H9 (cell line): ENCODE data around the gene KCNN3. TPM values are rescaled to one million over a fixed set of nuclear protein-coding genes. Genes with fewer than 3 reads are reported as not detected.

ENCODE experiments used
- DNase-seq: peaks from one replicate; pipeline ENCODE4 v3.0.0-alpha.2; 2017
- H2AFZ ChIP-seq: one replicate; pipeline ENCODE4 v1.6.1; 2013; ENCODE audit warnings: mild to moderate bottlenecking, low read length, control low read depth, moderate library complexity
- H2AK5ac ChIP-seq: 2 replicates; pipeline ENCODE4 v1.6.1; 2013; ENCODE audit warnings: low read length, control low read depth, mixed read lengths; ENCODE audit not compliant: insufficient read length
- H2BK120ac ChIP-seq: one replicate; pipeline ENCODE4 v1.6.1; 2013; ENCODE audit warnings: low read depth, mild to moderate bottlenecking, low read length, control low read depth, inconsistent platforms; ENCODE audit not compliant: poor library complexity, severe bottlenecking
- H2BK12ac ChIP-seq: 2 replicates; pipeline ENCODE4 v1.6.1; 2013; ENCODE audit warnings: low read length, control low read depth, mixed read lengths, low read depth; ENCODE audit not compliant: insufficient read length
- H2BK15ac ChIP-seq: 2 replicates; pipeline ENCODE4 v1.6.1; 2013; ENCODE audit warnings: low read depth, low read length, control low read depth
- H2BK20ac ChIP-seq: one replicate; pipeline ENCODE4 v1.6.1; 2013; ENCODE audit warnings: low read depth, mild to moderate bottlenecking, low read length, control low read depth, inconsistent platforms; ENCODE audit not compliant: poor library complexity, severe bottlenecking
- H2BK5ac ChIP-seq: 2 replicates; pipeline ENCODE4 v1.6.1; 2013; ENCODE audit warnings: low read length, control low read depth, mixed read lengths; ENCODE audit not compliant: insufficient read length
- H3K14ac ChIP-seq: 2 replicates; pipeline ENCODE4 v1.6.1; 2013; ENCODE audit warnings: low read length, control low read depth; ENCODE audit not compliant: insufficient read depth
- H3K18ac ChIP-seq: 2 replicates; pipeline ENCODE4 v1.6.1; 2013; ENCODE audit warnings: low read depth, mild to moderate bottlenecking, mixed read lengths, low read length, control low read depth; ENCODE audit not compliant: insufficient read length
- H3K23ac ChIP-seq: 2 replicates; pipeline ENCODE4 v1.6.1; 2013; ENCODE audit warnings: low read length, control low read depth, mixed read lengths, low read depth; ENCODE audit not compliant: insufficient read length
- H3K23me2 ChIP-seq: 2 replicates; pipeline ENCODE4 v1.6.1; 2013; ENCODE audit warnings: low read depth, mild to moderate bottlenecking, mixed read lengths, low read length, control low read depth; ENCODE audit not compliant: insufficient read length, poor library complexity, severe bottlenecking
- H3K27ac ChIP-seq: 2 replicates; pipeline ENCODE4 v1.5.1; 2013; ENCODE audit warnings: low read length, control low read depth, mixed read lengths, low read depth; ENCODE audit not compliant: insufficient read length
- H3K27me3 ChIP-seq: 2 replicates; pipeline ENCODE4 v1.6.1; 2013; ENCODE audit warnings: low read length, control low read depth, inconsistent platforms; ENCODE audit not compliant: insufficient read depth
- H3K4ac ChIP-seq: 2 replicates; pipeline ENCODE4 v1.6.1; 2013; ENCODE audit warnings: low read depth, mild to moderate bottlenecking, control low read depth, inconsistent platforms, low read length, moderate library complexity
- H3K4me1 ChIP-seq: 2 replicates; pipeline ENCODE4 v1.6.1; 2013; ENCODE audit warnings: low read length, control low read depth, inconsistent platforms; ENCODE audit not compliant: insufficient read depth
- H3K4me2 ChIP-seq: 2 replicates; pipeline ENCODE4 v1.6.1; 2013; ENCODE audit warnings: low read length, control low read depth, mixed read lengths; ENCODE audit not compliant: insufficient read length, insufficient read depth
- H3K56ac ChIP-seq: 2 replicates; pipeline ENCODE4 v1.6.1; 2013; ENCODE audit warnings: low read depth, mild to moderate bottlenecking, mixed read lengths, low read length, control low read depth; ENCODE audit not compliant: insufficient read length
- H3K79me1 ChIP-seq: 2 replicates; pipeline ENCODE4 v1.6.1; 2013; ENCODE audit warnings: low read depth, mild to moderate bottlenecking, moderate library complexity, low read length, control low read depth, inconsistent platforms; ENCODE audit not compliant: insufficient read depth, poor library complexity, severe bottlenecking
- H3K79me2 ChIP-seq: 2 replicates; pipeline ENCODE4 v1.6.1; 2013; ENCODE audit warnings: low read length, control low read depth, inconsistent platforms; ENCODE audit not compliant: insufficient read depth
- H3K9ac ChIP-seq: 2 replicates; pipeline ENCODE4 v1.6.1; 2013; ENCODE audit warnings: low read length, control low read depth, mixed read lengths; ENCODE audit not compliant: insufficient read length; ENCODE audit errors: extremely low read depth
- H3K9me3 ChIP-seq: one replicate; pipeline ENCODE4 v1.6.1; 2013; ENCODE audit warnings: low read depth, low read length, inconsistent platforms; ENCODE audit not compliant: control insufficient read depth
- H3T11ph ChIP-seq: one replicate; pipeline ENCODE4 v1.6.1; 2013; ENCODE audit warnings: mild to moderate bottlenecking, low read length, control low read depth, inconsistent platforms
- H4K20me1 ChIP-seq: one replicate; pipeline ENCODE4 v1.6.1; 2013; ENCODE audit not compliant: control insufficient read depth, insufficient read length, insufficient read depth
- H4K5ac ChIP-seq: 2 replicates; pipeline ENCODE4 v1.6.1; 2013; ENCODE audit warnings: low read depth, mild to moderate bottlenecking, mixed read lengths, low read length, control low read depth; ENCODE audit not compliant: insufficient read length
- H4K8ac ChIP-seq: replicated peaks from 2 replicates; pipeline ENCODE4 v1.6.1; 2013; ENCODE audit warnings: low read length, control low read depth, mixed read lengths, low read depth; ENCODE audit not compliant: insufficient read length
- H4K91ac ChIP-seq: 2 replicates; pipeline ENCODE4 v1.6.1; 2013; ENCODE audit warnings: low read depth, mild to moderate bottlenecking, moderate library complexity, mixed read lengths, low read length, control low read depth; ENCODE audit not compliant: insufficient read length
- H3K27ac Mint-ChIP-seq, 3 experiments: 2 replicates in 2 of 3; 3 replicates in 1 of 3; pipeline ENCODE4 v1.8.0; 2020 to 2021; ENCODE audit warnings: mixed read lengths in 3 of 3, mild to moderate bottlenecking in 1 of 3, moderate library complexity in 1 of 3
- H3K27me3 Mint-ChIP-seq: 2 replicates; pipeline ENCODE4 v1.8.0; 2021; ENCODE audit warnings: low read depth, mild to moderate bottlenecking, moderate library complexity, mixed read lengths
- H3K36me3 Mint-ChIP-seq, 3 experiments: 2 replicates in 2 of 3; 3 replicates in 1 of 3; pipeline ENCODE4 v1.8.0; 2020 to 2021; ENCODE audit warnings: low read depth in 3 of 3, mixed read lengths in 3 of 3; ENCODE audit not compliant: insufficient read depth in 1 of 3
- H3K4me1 Mint-ChIP-seq, 2 experiments: 2 replicates each; pipeline ENCODE4 v1.8.0; 2020; ENCODE audit warnings: mixed read lengths in 2 of 2
- H3K4me3 Mint-ChIP-seq, 2 experiments: 2 replicates in 1 of 2; 3 replicates in 1 of 2; pipeline ENCODE4 v1.8.0; 2020 to 2021; ENCODE audit warnings: mild to moderate bottlenecking in 2 of 2, mixed read lengths in 2 of 2, moderate library complexity in 1 of 2
- H3K9me3 Mint-ChIP-seq, 2 experiments: 2 replicates in 1 of 2; 3 replicates in 1 of 2; pipeline ENCODE4 v1.8.0; 2020; ENCODE audit warnings: mild to moderate bottlenecking in 2 of 2, mixed read lengths in 2 of 2, moderate library complexity in 1 of 2
- CTCF ChIP-seq: fragments of 200-600 bp; sonication (generic); conservative IDR thresholded peaks from 3 replicates; pipeline ENCODE4 v1.8.0; 2021; ENCODE audit warnings: antibody characterized with exemption, mild to moderate bottlenecking
- WGBS: extraction: QIAGEN DNeasy Blood & Tissue Kit; methylation state at CpG from one replicate; pipeline ENCODE4 v1.1.7; 2013; ENCODE audit warnings: missing lambda C conversion rate, low lambda C conversion rate, mixed read lengths; ENCODE audit not compliant: insufficient read length; ENCODE audit errors: extremely low coverage; 5-methylcytosine and 5-hydroxymethylcytosine counted together
- total RNA-seq: library from RNA; stranded (reverse); gene quantifications from 2 replicates; pipeline ENCODE4 v1.2.1, GENCODE V29; 2021

The KCNN3 gene
- total RNA-seq, 1 experiment from 2014 or later = 0.83 TPM

GRCh38 chr1:154743526-154744036 is 126.5 kb downstream of the KCNN3 start:
- Histone ChIP-seq H2BK12ac (no peak overlapping the region), H3K4me2 (no peak overlapping the region), H2AK5ac (no peak overlapping the region), H2AFZ (no peak overlapping the region), H2BK120ac (no peak overlapping the region), H2BK20ac (no peak overlapping the region), H3K27ac (no peak overlapping the region), H4K5ac (no peak overlapping the region), H3K9ac (no peak overlapping the region), H3T11ph (no peak overlapping the region), H2BK15ac (no peak overlapping the region), H3K23me2 (no peaks in the 10 kb centered on the region), H3K9me3 (no peaks in the 10 kb centered on the region), H4K20me1 (no peaks in the 10 kb centered on the region), H3K4ac (no peak overlapping the region), H3K79me1 (no peaks in the 10 kb centered on the region), H3K4me1 (peaks cover 10% of the 10 kb centered on the region; the same call in 1 of the 2 replicates), H3K27me3 (no peaks in the 10 kb centered on the region), H3K18ac (no peak overlapping the region), H3K14ac (no peak overlapping the region), H3K56ac (no peak overlapping the region), H4K8ac (no peak overlapping the region), H2BK5ac (peak overlapping the region; percentile 16), H3K79me2 (no peaks in the 10 kb centered on the region), H3K23ac (no peak overlapping the region), H4K91ac (no peak overlapping the region)
- H3K4me1 Mint-ChIP-seq = peaks cover 60 to 64% of the 10 kb centered on the region in 2 experiments
- H3K4me3 Mint-ChIP-seq = no peak overlapping the region
- H3K27ac Mint-ChIP-seq = no peak overlapping the region
- peaks cover 0 to 12% (median 2%) of the 10 kb centered on the region in 3 experiments; a peak in 4 of 7 replicates for H3K36me3 Mint-ChIP-seq
- peaks cover 6% of the 10 kb centered on the region for H3K27me3 Mint-ChIP-seq
- no peak for DNase-seq
- H3K9me3 Mint-ChIP-seq = peaks cover 15 to 17% of the 10 kb centered on the region in 2 experiments; a peak in 4 of 5 replicates
- no peak for TF ChIP-seq CTCF
- no CpG with 5 or more reads among the region's 9 CpGs for WGBS
